DMS153 treated with DMSO at 0.1 percent for 48 hours (cell line): ENCODE results near the gene HK1.
"Not testable (repeated sequence)": the region's sequence is repeated elsewhere in the genome, so short reads cannot be mapped to it uniquely, and the experiment has no call there.

Experiments used
- DNase-seq: peaks from one replicate; lab custom pipeline; 2025; ENCODE audit not compliant: unreplicated experiment; lab: John Stamatoyannopoulos, UW

HK1 gene

DNA sequence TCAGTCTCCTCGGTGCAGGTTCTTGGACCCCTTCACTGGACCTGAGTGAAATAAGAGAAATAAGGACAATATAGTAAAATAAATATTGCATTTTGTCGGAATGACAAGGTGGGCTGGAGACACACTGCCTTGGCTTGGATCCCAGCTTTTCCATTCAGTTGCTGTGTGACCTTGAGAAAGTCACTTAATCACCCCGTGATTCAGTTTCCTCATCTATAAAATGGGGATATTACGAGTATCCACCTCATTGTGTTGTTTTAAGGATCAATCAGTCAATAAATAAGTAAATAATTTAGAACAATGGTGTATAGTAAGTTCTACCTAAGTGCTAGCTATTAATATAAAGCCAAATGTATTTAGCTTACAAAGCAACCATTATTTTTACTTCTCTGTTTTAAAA lies 29.1 kb downstream of the HK1 start:
- no peak for DNase-seq

DNA sequence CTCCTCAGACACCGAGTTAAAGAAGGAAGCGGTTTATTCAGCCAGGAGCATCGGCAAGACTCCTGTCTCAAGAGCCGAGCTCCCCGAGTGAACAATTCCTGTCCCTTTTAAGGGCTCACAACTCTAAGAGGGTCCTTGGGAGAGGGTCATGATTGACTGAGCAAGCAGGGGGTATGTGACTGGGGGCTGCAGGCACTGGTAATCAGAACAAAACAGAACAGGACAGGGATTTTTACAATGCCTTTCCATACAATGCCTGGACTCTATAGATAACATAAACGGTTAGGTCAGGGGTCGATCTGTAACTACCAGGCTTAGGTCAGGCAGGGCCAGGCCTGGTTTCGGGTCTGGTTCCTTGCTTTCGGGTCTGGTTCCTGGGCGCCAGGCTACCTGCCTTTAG lies 30.0 kb downstream of the HK1 start:
- not testable (repeated sequence) for DNase-seq

DNA sequence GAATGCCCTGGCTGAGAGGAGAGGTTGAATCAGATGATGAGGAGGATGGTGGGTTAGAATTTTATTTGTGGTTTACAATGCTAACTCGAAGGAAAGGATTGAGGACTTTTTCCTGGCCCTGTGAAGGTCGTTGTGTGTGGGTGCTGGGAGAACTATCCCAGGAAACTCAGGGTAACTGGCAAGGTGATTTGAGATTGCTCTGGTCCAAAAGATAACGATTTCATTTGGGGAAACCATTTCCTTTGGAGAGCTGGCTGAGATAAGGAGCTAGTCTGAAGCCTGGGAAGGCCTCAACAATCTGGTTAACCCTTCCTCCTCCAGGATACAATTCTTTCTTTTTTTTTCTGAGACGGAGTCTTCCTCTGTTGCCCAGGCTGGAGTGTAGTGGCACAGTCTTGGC lies 33.0 kb downstream of the HK1 start:
- no peak for DNase-seq

DNA sequence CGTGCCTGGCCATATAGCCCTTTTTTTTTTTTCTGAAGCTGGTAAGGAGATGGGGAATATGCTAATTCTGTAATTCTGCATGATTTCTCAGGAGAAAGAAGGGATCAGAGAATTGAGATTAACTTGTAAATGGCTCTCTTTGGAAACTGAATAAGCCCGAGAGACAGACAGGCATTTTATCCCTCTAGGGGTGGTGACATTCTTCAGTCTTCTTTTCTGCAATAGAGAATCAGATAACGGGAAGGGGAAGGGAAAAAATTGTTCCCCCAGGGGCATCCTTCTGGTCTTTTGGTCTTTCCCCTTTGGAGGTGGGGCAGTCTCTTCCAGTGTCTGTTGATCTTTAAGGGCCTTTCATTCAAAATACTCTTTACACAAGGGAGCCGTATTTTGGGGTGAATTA lies 34.2 kb downstream of the HK1 start:
- DNase-seq, result no peak

DNA sequence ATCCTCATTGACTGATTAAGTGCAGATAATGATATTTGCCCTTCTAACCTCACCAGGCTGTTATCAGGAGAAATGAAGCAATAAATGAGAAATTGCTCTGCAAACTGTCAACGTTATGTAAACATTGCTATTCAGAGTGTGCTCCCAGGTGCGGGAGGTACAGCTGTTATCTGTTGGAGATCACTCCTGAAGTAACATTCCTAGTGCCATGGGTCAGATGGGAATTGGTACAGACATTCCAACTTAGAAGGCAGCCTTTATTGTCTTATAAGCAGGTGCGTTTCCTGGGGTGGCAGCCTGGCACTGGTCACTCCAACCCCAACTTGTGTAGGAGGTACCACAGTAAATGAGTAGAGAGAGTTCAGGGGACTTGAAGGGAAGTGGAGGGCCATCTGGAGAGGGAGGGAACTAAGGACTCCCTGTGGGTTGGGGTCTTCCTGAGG lies 36.8 kb downstream of the HK1 start:
- no peak for DNase-seq

DNA sequence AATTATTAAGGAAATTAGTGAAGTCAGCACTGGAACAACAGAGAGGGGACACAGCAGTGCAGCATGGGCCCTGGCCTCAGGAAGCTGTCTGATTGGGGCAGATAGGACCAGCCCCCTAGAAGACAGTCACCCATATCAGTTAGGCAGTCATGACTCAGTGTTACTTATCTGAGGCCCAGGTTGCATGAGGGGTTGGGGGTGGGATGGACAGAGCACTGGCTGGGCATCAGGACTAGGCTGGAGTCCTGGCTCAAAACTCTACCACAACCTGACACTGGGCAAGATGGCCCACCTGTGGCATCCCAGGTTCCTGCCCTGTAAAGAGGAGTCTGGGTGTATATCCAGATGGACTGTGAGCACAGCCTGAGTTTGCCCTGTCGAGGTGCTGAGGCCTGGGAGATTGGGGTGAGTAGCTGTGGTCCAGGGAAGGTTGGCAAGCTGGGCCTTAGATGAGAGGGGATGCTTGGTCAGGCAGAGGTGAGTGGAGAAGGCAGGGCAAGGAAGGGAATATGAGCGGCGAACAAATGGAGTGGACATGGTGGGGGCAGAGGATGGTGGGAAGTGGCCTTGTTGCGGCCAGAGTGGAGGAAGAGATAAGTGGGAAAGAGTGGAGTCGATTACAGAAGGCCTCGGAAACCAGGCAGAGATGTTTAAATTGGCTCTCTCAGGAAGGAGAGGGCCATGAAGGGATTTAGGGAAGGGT lies 37.5 kb downstream of the HK1 start:
- DNase-seq, result no peak

DNA sequence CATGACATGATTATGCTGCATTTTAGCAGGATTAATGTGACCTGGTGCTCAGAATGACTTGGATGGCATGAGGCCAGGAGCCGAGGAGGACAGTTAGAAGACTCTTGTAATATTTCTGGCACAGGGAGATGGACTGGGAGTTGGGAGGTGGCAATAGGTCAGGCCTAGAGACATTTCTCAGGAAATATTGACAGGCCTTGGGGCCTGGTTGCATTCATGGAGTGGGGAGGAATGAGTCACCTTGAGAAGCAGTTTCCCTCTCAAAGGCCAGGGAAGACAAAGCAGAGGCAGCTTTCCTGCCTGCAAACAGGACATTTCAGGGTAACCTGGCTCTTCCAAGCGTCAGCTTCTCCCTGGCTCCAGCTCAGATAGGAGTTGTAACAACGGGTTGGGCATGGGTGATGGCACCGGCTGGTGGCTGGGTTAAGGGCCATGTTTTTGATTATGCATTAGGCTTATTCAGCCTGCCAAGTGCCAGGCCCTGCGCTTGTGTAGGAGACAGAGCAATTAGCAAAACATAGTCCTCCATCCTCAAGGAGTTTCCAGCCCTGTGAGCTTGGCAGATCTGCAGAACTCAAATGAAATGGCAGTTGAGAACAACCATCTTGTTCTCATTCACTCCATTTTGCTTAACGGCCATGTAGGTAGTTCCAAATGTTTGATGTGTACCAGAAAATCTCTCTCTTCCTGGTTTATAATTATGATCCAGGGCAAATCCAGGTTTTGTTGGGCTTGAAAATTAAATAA lies 38.2 kb downstream of the HK1 start:
- DNase-seq, result no peak

DNA sequence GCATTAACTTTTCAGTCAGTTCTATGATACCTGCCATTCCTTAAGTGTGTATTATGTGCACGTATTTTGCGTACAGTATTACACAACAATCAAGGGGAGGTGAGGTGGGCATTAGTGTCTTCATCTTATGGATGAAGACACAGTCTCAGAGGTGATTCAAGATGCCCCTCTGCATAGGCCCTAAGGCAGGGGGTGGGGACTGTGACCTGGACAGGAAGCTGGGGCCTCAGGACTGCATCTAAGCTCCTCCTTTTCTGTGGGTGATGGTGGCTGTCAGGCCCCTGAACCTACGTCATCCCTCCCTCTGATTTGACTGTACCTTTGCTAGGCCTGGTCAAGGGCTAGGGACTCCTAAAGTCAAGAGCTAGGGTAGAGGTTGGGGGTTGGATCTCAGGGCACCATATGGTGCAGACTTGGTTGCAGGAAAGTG lies 38.9 kb downstream of the HK1 start:
- DNase-seq, result no peak

DNA sequence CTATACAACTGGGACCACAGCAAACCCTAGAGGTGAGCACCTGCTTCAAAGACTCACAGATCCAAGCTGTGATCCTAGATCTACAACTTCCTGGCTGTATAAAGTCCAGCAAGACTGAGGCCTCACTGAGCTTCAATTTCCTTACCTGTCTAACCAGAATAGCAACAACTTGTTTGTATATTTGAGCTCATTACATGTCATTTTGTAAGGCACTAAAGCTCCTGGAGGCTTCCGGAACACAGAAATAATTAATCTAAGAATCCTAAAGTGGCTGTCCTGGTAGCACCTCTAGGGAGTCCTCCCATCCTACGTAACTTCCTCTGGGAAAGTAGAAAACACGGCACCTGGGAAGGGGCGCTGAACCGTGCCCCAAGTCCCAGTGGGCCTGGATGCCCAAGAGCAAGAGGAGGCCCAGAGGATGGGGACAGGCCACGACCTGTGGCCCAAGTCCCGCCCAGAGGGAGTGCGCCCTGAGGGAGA lies 39.4 kb downstream of the HK1 start:
- no peak for DNase-seq

DNA sequence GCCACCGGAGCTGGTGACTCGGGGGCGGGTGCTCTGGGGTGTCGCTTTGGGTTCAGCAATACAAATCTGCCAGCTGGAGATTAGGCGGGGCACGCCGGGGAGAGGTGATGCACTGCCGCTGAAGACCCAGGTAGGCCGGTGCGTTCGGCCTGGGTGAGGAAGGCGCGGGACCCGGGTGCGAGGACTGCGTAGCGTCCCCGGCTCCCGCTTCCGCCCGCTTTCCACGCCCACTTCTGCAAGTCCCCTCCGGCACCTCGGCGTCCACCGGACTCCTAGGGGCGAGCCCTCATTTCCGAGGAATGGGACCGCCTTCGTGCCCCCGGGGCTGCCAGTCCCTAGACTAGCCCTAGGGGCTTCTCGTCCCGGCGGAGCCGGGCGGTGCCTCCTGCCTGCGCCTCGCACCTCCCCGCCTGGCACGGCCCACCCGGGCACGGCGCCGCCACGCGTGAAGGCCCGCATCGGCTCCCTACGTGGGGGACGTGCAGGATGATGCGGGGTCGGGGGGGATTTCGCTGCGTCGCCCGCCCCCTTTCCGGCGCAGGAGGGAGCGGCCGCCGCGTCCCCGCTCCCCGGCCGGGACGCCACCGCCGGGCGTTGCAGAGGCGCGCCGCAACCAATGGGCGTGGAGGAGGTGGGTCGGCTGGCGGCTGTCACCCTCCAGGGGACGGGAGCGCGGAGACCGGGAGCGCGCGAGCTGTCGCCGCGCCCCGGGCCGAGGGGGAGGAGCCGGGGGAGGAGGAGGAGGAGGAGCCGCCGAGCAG lies 40.0 kb downstream of the HK1 start:
- DNase-seq, result peak; percentile 52

DNA sequence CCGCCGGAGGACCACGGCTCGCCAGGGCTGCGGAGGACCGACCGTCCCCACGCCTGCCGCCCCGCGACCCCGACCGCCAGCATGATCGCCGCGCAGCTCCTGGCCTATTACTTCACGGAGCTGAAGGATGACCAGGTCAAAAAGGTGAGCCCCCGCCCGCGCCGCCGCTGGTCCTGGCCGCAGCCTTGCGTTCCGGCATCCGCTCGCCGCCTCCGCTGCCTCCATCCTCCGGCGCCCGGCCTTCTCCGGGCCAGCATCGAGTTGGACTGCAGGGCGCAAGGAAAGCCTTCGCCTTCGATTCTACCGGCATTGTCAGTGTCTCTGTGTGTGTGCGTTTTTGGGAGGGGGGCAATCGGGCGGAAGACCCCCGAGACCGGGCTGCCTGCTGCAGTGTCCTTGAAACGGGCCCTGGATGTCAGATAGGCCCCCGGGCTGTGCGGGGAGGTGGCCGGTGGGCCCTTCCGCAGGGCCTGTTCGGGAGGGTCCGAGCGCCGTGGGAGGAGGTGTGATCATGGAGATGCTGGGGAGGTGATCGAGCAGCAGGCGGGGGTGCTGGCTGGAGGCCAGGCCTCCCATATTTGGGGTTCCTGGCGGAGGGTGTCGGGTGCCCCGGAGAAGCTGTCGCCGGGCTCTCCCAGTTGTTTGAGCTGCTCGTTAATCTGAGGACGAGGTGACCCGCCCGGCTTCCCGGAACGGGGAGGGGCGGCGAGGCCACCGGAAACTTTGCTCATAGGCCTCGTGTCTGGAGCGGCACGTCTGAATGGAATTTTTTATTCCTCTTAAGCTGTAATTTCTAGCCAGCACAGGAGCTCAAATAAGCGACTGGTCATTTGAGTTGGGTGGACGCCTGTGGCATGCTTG lies 40.8 kb downstream of the HK1 start:
- DNase-seq, result no peak

DNA sequence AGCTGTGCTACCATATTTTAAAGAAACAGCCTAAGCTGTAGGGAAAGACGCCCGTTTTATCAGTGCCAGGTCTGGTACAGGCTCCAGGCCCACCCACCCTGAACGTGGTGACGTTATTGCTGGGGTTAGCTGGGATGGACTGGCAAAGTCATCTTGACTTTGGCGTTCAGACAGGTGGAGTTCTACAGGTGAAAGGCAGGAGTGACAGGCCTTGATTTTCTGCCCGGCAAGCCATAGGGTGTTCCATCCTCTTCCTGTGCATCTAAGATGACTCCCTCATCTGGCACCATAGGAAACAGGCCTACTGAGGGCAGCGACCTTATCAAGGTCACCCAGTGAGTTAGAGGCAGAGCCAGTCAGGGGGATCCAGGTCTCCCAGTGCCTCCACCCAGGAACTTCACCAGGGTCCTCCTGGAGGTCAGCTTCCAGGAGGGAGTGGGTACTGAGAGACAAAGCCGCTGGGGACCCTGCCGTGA lies 41.6 kb downstream of the HK1 start:
- no peak for DNase-seq

DNA sequence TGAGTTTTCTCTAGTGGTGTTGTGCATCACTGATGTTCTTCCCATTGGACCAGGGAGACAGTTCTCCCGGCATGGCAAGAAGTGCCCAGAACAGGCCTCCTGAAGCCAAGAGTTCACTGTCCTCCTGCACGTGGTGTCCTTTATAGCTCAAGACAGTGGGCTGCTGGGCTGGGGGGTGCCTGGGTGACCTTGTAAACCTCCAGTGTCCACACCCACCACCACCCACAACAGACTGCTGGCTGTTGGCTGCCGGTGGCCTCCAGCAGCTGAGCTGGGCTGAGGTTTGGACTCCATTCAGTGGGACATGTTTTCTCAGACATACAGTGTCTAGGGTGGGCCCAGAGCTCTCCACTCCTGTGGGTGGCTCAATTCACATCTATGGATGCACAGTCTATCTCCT lies 42.2 kb downstream of the HK1 start:
- no peak for DNase-seq

DNA sequence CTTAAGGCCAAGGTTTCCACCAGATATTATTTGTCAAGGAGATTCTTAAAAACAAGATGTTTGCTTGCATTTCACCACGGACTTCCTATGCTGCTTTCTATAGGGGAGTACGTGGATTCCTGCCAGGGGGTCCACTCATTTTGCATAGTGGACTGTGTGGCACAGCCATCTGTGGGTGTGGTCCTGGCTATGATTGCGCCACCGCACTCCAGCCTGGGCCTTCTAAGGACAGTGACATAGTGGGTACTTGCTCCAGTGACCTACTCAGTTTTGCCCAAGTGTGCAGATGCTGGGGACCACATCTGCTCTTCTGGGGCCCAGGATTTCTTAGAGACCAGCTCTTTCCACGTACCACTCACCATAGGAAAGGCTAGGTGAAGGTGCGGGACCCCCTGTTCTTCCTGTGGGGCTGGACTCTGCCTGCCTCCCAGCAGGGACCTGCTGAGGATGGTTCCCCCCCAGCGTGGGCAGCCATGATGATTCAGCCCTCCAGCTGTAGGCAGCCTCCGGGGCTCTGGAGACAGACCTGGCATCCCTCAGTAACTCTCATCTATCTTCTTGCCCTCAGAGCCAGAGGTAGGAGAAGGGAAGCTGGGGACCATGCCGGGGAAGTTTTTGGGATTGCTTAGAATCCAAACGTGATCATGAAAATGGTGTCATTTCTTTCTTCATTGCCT lies 42.9 kb downstream of the HK1 start:
- DNase-seq, result no peak

DNA sequence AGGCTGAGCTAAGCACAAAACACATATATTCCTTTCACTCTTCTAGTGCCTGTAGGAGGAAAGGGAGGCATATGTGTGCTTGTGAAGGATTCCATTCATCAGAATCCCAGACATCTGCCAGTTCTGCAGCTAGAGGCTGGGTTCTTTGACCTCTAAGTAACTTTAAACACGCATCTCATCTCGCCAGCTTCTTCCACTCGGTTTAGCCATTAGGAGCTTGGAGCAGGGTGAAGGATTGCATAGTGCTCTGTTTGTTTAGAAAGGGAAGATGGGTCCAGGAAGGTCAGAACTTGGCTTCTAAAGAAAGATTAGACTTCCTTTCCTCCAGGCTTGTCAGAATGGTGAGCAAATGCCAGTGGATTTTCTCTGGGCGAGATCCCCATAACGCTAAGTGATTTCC lies 43.6 kb downstream of the HK1 start:
- no peak for DNase-seq

DNA sequence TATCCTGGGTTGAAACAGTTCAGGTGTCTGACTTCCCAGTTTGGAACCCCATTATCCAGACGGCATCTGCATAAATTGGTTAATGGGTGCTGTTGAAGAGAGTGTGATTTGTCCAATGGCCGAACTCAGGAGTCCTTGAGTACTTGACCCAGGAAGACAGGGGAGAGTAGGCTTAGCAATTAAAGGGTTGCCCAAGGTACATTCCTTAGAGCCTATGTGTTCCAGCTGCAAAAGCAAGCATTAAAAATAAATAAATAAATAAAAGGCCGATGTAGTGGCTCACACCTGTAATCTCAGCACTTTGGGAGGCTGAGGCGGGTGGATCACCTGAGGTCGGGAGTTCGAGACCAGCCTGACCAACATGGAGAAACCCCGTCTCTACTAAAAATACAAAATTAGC lies 44.0 kb downstream of the HK1 start:
- DNase-seq, result not testable (repeated sequence)

DNA sequence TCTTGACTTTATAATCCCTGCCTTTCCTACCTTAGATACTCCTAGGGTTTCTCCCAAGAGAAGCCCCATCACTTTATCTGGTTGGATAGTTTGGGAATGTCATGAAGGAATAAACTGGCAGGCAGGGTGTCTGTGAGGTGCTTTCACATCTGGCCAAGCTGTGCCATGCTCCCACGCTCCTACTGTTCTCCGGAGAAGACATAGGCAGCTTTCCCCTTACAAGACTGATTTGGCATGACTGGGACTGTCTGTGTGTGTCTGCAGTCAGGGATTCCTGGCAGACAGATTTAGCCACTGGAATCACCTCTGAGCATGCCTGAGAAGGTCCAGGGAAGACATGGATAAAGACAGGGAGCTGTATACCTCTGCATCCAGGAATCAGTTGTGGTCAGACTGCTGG lies 45.3 kb downstream of the HK1 start:
- no peak for DNase-seq

DNA sequence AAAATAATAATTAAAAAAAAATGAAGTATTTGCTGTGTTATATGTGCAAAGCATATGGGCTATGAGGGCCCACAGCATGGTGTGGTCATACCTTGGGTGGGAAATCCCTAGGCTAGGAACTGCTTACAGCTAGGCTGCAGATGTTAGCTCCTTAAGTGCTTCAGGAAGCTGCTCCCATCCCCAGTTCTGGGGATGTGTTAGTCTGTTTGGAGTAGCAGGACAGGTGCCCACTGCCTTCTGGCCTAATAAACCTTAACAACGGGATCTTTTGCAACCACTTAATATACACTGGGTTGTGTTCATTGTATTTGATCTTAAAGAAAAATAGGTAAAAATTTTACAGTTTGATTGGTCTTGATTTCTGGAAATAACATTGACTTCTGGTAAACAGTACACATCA lies 46.3 kb downstream of the HK1 start:
- no peak for DNase-seq

DNA sequence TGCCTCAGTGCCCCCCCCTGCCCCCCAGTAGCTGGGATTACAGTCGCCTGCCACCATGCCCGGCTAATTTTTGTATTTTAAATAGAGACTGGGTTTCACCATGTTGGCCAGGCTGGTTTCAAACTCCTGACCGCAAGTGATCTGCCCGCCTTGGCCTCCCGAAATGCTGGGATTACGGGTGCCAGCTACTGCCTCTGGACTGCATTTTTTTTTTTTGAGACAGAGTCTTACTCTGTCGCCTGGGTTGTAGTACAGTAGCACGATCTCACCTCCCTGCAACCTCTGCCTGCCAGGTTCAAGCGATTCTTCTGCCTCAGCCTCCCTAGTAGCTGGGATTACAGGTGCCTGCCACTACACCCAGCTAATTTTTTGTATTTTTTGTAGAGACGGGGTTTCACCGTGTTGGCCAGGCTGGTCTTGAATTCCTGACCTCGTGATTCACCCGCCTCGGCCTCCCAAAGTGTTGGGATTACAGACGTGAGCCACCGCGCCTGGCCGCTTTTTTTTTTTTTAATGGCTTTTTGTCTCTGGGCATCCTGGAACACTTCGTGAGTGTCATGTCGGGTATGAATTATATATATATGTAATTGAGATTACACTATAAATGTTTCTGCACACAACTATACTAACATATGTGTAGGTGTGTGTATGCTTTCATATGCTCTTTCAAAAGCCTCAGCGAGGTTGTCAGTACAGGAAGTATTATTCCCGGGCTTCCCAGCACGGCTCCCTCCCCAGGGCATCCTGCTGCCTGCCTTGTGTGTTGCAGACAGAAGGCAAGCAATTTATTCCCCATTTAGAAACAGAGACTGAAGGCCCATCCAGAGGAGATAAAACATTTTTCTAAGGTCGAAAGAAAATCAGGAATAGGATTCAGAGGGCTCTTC lies 47.6 kb downstream of the HK1 start:
- peak; percentile 64 for DNase-seq
